ENCODE results near the gene SYNE1. TPM values are rescaled to one million over a fixed set of nuclear protein-coding genes. Genes with fewer than 3 reads are reported as not detected.

Gene SYNE1
- total RNA-seq, 1 experiment from 2014 or later: 3.0 TPM

DNA sequence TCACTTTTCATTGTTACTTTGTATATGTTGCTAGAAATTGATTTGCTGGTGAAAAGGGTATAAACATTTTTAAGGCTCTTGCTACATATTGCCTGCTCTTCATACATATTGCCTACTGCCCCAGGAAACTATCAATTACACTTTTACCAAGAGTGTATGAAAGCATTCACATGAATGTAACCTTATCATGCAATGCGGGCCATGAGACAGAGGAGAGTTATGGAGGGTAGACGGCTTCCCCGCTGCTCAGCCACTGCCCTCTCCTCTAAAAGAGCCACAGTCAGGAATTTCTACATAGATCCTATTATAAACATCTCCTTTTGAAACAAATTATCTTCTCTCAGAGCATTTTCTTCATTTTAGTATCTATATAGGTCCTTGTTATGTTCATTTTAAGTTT is 565.3 kb downstream of the SYNE1 start:
- Mint-ChIP-seq H3K4me1 (peaks cover 4% of the 10 kb centered on the region in 2 experiments; a peak in 3 of 4 replicates), H3K9me3 (peaks cover 21 to 22% of the 10 kb centered on the region in 2 experiments), H3K27me3 (ENCODE audit: low read depth) (peaks cover 4% of the 10 kb centered on the region), H3K4me3 (no peak overlapping the region), H3K36me3 (ENCODE audit: insufficient read depth in 1 of 3, low read depth in 3 of 3) (peaks cover 11 to 21% (median 14%) of the 10 kb centered on the region in 3 experiments), H3K27ac (no peak overlapping the region)
- no peak overlapping the region for H3K4me2 ChIP-seq (ENCODE audit: insufficient read depth, insufficient read length, low read length)
- no peak overlapping the region for H2BK120ac ChIP-seq (ENCODE audit: low read depth, low read length, poor library complexity, severe bottlenecking)
- no peaks in the 10 kb centered on the region for H4K20me1 ChIP-seq (ENCODE audit: control insufficient read depth, insufficient read depth, insufficient read length)
- no peak overlapping the region for H3T11ph ChIP-seq (ENCODE audit: low read length)
- H3K23me2 ChIP-seq (ENCODE audit: insufficient read length, low read depth, low read length, poor library complexity, severe bottlenecking): no peaks in the 10 kb centered on the region
- no peak overlapping the region for H3K56ac ChIP-seq (ENCODE audit: insufficient read length, low read depth, low read length)
- H3K79me1 ChIP-seq (ENCODE audit: insufficient read depth, low read depth, low read length, poor library complexity, severe bottlenecking): no peaks in the 10 kb centered on the region
- H3K79me2 ChIP-seq (ENCODE audit: insufficient read depth, low read length): no peaks in the 10 kb centered on the region
- H2BK12ac ChIP-seq (ENCODE audit: insufficient read length, low read depth, low read length): no peak overlapping the region
- no peak overlapping the region for H3K9ac ChIP-seq (ENCODE audit: extremely low read depth, insufficient read length, low read length)
- no peak overlapping the region for H2BK15ac ChIP-seq (ENCODE audit: low read depth, low read length)
- no peak overlapping the region for H2AFZ ChIP-seq (ENCODE audit: low read length)
- no peaks in the 10 kb centered on the region for H3K4me1 ChIP-seq (ENCODE audit: insufficient read depth, low read length)
- no peak overlapping the region for H4K8ac ChIP-seq (replicated peaks; ENCODE audit: insufficient read length, low read depth, low read length)
- no peak overlapping the region for H3K18ac ChIP-seq (ENCODE audit: insufficient read length, low read depth, low read length)
- no peak overlapping the region for H3K4ac ChIP-seq (ENCODE audit: low read depth, low read length)
- no peaks in the 10 kb centered on the region for H3K9me3 ChIP-seq (ENCODE audit: control insufficient read depth, low read depth, low read length)
- no peak overlapping the region for H2AK5ac ChIP-seq (ENCODE audit: insufficient read length, low read length)
- H3K27ac ChIP-seq (ENCODE audit: insufficient read length, low read depth, low read length): no peak overlapping the region
- H2BK20ac ChIP-seq (ENCODE audit: low read depth, low read length, poor library complexity, severe bottlenecking): no peak overlapping the region
- H3K14ac ChIP-seq (ENCODE audit: insufficient read depth, low read length): no peak overlapping the region
- no peak overlapping the region for H4K5ac ChIP-seq (ENCODE audit: insufficient read length, low read depth, low read length)
- H4K91ac ChIP-seq (ENCODE audit: insufficient read length, low read depth, low read length): no peak overlapping the region
- WGBS (ENCODE audit: extremely low coverage, insufficient read length, low lambda C conversion rate): no CpG with 5 or more reads among the region's 3 CpGs
- no peak overlapping the region for H2BK5ac ChIP-seq (ENCODE audit: insufficient read length, low read length)
- no peak for TF ChIP-seq CTCF (conservative IDR thresholded peaks at IDR 0.05)
- H3K27me3 ChIP-seq (ENCODE audit: insufficient read depth, low read length): no peaks in the 10 kb centered on the region
- H3K23ac ChIP-seq (ENCODE audit: insufficient read length, low read depth, low read length): no peak overlapping the region
- no peak for DNase-seq

Other genes starting within 250 kb of the SYNE1 start
- 0.09 and 0.17 TPM in 2 replicates for gene MYCT1, start 60.5 kb upstream of the SYNE1 start, total RNA-seq (2021)
- gene VIP, start 113.4 kb upstream of the SYNE1 start, total RNA-seq (2021): not detected in 2 replicates